GM13976 (cell line): Measurements from ENCODE around the gene EXOC4.

Experiments
- DNase-seq: peaks from one replicate; pipeline ENCODE4 v3.0.0; 2012; ENCODE audit warnings: low spot score
- in situ Hi-C: fragments of 300-500 bp; cut with MboI; formaldehyde crosslinking; loops from one replicate; pipeline ENCODE4 v1.12.0; 2022; ENCODE audit warnings: low sequenced_read_pairs, mixed read lengths, inconsistent platforms; ENCODE audit not compliant: unreplicated experiment
- TF ChIP-seq, protein P1 (sequence below): IDR thresholded peaks from 2 replicates; pipeline ENCODE4 v1.5.1; 2012; ENCODE audit warnings: borderline replicate concordance, mild to moderate bottlenecking; ENCODE audit not compliant: insufficient read depth; ENCODE audit errors: extremely low read depth, missing control alignments, control extremely low read depth

The EXOC4 gene

DNA sequence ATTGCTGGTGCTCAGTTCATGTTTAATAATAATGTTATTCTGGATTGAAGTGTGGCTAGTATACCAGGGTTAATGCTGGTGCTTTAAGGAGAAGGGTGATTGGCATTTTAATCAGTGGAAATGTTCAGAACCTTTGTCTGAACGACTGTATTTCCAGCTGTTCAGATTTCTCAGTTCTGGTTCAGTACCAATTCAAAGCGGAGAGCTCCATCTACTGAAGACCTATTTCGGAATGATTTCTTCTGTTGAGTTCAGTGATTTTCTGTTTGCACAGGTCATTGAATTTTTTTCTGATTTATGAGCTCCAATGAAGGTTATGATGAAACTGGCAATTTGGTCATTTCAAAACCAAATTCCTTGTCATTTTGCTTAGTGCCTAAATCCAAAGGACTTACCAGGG lies 160.1 kb downstream of the EXOC4 start:
- TF ChIP-seq, protein P1, sequence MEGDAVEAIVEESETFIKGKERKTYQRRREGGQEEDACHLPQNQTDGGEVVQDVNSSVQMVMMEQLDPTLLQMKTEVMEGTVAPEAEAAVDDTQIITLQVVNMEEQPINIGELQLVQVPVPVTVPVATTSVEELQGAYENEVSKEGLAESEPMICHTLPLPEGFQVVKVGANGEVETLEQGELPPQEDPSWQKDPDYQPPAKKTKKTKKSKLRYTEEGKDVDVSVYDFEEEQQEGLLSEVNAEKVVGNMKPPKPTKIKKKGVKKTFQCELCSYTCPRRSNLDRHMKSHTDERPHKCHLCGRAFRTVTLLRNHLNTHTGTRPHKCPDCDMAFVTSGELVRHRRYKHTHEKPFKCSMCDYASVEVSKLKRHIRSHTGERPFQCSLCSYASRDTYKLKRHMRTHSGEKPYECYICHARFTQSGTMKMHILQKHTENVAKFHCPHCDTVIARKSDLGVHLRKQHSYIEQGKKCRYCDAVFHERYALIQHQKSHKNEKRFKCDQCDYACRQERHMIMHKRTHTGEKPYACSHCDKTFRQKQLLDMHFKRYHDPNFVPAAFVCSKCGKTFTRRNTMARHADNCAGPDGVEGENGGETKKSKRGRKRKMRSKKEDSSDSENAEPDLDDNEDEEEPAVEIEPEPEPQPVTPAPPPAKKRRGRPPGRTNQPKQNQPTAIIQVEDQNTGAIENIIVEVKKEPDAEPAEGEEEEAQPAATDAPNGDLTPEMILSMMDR = no peak
- in situ Hi-C loops = no loop called here
- DNase-seq = no peak

DNA sequence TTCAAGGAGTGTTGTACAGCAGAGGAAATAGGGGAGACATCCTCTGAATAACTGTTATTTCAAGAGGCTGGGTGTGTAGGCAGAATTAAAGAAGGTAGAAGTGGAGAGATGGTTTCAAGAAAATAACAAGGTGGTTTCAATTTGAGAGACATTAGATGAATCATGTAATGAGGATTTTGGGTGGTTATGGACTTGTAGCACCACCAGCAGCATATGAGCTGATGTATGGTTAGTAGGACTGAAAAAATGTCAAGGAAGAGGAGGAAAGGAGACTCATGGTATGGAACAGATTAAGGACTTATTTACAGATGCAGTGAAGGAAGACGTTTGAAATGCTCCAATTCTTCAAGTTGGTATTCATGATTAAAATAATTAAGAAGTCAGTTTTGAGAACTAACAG lies 166.2 kb downstream of the EXOC4 start:
- in situ Hi-C loops = no loop called here
- TF ChIP-seq, protein P1 = no peak
- DNase-seq = no peak

DNA sequence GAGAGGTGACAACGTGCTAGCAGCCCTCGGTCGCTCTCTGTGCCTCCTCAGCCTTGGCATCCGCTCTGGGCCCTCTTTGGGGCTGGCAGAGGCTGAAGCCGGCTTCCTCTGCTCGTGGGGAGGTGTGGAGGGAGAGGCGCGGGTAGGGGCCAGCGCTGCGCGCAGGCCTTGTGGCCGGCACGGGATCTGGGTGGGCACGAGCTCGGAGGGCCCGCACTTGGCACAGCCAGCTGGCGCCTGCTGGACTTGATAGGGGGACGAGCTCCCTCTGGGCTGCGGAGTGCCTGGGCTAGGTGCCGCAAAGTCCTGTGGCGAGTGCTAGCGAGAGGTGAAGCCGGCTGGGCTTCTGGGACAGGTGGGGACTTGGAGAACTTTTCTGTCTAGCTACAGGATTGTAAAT lies 170.7 kb downstream of the EXOC4 start:
- in situ Hi-C loops = no loop called here
- TF ChIP-seq, protein P1 = no peak
- DNase-seq = no peak

DNA sequence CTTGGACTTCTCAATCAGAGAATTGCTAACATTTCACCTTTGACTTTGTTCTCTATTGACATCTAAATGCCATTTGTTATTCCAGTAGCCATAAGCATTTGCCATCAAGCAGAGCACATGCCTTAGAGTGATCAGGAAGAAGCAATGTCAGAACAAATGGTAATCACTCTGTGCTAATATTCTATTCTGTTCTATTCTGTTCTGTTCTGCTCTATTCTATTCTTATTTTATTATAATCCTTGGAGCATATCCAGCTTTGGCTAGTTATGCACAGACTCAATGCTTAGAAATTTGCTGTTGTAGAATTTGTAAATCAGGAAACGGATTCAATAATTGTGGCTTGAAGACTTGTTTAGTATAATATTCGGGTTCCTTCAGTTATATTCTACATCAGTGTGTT lies 175.4 kb downstream of the EXOC4 start:
- in situ Hi-C loops = no loop called here
- TF ChIP-seq, protein P1 = no peak
- DNase-seq = no peak

DNA sequence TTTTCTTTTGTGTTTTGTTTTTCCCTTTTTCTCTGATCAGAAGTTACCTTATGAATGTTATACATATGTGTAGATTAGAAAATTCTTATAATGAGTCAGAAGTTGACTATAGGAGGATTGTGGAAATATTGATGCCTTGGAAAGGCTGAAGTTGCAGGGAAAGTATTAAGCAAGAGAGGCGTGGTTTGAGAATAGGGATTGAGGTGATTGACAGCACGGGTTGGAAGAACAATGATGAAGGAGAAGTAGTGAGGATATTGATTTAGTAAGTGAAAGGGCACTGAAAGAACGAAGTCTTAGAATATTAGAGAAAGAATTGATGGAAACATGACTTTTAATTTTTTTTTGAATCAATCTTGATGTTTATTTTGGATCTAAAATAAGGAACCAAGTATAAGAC lies 176.0 kb downstream of the EXOC4 start:
- DNase-seq = no peak
- in situ Hi-C loops = no loop called here

DNA sequence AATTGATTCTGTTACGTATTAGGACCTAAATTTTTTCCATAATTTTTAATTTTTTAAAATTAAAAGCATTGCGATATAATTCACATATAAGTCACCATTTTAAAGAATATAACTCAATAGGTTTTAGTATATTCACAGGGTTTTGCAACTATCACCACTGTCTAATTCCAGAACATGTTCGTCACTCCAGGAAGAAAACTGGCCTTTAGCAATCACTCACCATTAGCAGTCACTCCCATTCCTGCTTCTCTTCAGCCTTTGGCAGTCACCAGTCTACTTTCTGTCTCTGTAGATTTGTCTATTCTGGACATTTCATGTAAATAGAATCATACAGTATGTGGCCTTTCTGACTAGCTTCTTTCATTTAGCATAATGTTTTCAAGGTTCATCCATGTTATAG lies 176.5 kb downstream of the EXOC4 start:
- TF ChIP-seq, protein P1 = no peak
- in situ Hi-C loops = no loop called here
- no peak for DNase-seq

More for the DNA sequence above, 176.0 kb downstream of the EXOC4 start:
- TF ChIP-seq, protein P1 = no peak
